ENCODE results near the gene UBFD1.
"Not testable (repeated sequence)": the region's sequence is repeated elsewhere in the genome, so short reads cannot be mapped to it uniquely, and the experiment has no call there.

DNA sequence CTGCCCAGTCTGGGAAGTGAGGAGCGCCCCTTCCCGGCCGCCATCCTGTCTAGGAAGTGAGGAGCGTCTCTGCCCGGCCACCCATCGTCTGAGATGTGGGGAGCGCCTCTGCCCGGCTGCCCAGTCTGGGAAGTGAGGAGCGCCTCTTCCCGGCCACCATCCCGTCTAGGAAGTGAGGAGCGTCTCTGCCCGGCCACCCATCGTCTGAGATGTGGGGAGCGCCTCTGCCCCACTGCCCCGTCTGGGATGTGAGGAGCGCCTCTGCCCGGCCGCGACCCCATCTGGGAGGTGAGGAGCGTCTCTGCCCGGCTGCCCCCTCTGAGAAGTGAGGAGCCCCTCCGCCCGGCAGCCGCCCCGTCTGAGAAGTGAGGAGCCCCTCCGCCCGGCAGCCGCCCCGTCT, 25.7 kb downstream of the UBFD1 start:
- TF ChIP-seq, protein P1, sequence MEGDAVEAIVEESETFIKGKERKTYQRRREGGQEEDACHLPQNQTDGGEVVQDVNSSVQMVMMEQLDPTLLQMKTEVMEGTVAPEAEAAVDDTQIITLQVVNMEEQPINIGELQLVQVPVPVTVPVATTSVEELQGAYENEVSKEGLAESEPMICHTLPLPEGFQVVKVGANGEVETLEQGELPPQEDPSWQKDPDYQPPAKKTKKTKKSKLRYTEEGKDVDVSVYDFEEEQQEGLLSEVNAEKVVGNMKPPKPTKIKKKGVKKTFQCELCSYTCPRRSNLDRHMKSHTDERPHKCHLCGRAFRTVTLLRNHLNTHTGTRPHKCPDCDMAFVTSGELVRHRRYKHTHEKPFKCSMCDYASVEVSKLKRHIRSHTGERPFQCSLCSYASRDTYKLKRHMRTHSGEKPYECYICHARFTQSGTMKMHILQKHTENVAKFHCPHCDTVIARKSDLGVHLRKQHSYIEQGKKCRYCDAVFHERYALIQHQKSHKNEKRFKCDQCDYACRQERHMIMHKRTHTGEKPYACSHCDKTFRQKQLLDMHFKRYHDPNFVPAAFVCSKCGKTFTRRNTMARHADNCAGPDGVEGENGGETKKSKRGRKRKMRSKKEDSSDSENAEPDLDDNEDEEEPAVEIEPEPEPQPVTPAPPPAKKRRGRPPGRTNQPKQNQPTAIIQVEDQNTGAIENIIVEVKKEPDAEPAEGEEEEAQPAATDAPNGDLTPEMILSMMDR (IDR thresholded peaks at IDR 0.05) = not testable (repeated sequence)
- not testable (repeated sequence) for TF ChIP-seq POLR2A (IDR thresholded peaks at IDR 0.05)
